Inferior parietal cortex (tissue), 1 donor: ENCODE data around the gene CHD3.

Experiments used
- DNase-seq: peaks from one replicate; pipeline ENCODE4 v3.0.0-alpha.2; 2016; ENCODE audit errors: extremely low spot score

The CHD3 gene

DNA sequence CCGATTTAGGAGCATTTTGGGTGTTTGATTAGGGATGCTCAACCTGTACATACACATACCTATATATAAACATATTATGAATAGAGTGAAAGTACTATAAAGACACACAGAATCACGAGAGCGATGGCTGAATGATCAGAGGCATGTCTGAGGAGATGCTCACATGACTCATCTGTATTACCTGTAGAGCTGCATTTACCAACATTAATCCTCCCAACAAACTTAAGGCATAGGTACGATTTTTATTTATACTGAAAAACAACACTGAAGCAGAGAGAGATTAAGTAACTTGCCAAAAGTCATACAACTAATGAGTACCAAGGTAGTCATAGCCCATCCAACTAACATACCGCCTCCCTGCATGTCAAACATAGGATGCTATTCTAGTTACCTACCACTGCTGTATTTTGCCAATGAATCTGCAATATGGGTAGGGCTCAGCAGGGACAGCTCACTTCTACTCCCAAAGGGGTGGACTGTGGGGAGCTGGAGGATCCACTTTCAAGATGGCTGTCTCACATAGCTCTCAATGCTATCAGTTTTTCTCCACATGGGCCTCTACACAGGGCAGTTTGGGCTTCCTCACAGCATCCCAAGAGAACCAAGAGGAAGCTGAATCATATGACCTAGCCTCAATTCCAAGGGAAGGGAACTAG, 23.5 kb upstream of the CHD3 start:
- DNase-seq: no peak

DNA sequence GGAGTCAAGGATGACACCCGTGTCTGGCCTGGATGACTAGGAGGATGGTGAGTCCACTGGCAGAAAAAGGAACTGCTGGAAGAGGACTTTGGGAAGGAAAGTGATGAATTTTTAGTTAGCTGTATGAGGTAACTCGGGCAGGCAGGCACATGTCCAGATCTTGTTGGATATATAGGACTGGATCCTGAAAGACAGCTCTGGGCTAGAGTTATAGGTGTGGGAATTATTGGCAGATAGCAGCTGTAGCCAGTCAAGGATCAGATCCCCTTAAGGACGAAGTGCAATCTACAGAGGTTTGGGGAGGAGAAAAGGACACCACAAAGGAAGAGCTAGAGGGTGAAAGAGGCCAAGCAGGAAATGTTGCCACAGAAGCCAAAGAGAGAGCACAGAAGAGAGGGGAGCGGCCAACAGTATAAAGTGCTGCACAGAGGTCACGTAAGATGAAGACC, 20.7 kb upstream of the CHD3 start:
- no peak for DNase-seq

DNA sequence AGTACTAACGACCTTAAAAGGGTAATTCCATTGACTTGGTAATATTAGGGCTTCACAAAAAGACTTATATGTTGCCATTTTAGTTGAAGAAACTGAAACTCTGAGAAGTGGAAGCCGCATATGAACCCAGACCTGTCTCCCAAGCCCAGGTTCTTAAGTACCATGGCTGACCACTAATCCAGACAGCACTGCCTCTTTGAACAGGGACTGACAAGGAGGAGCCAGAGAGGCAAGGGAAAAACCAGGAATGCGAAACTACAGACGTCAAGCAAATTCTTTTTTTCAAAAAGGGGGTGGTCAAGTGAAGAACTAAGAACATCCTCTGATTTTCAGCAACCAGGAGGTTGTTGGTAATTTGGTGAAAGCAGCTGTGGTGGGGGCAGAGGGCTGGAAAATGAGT, 15.5 kb upstream of the CHD3 start:
- DNase-seq: no peak

DNA sequence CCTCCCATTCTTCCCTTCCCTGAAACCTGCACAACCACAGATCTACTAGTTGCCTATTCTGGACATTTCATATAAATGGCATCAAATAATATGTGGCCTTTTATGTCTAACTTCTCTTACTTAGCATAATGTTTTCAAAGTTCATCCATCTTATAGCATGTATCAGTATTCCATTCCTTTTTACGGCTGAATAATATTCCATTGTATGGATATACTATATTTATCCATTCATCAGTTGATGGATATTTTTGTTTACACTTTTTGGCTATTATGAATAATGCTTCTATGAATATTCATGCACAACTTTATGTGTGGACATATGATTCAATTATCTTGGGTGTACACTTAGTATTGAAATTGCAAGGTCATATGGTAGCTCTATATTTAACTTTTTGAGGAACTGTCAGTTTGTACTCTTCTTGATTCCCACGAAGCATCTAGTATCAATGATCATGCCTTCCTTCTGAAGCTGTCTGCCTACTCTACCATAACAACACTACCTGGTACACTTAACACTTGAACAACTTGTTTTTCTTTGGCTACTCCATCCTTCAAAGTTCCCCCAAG, 12.7 kb upstream of the CHD3 start:
- no peak for DNase-seq

DNA sequence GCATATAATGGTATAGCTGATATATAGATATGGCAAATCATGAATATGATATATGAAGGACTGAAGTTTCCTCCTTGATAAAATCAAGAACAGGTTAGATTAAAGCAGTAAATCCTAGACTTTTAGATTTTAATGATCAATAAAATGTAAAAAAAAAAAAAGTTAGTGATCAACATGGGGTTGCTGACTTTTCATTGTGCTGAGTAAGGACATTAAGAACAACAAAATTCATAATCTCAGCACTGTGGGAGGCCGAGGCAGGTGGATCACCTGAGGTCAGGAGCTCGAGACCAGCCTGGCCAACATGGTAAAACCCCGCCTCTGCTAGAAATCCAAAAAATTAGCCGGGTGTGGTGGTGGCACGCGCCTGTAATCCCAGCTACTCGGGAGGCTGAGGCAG, 10.4 kb upstream of the CHD3 start:
- DNase-seq: no peak

DNA sequence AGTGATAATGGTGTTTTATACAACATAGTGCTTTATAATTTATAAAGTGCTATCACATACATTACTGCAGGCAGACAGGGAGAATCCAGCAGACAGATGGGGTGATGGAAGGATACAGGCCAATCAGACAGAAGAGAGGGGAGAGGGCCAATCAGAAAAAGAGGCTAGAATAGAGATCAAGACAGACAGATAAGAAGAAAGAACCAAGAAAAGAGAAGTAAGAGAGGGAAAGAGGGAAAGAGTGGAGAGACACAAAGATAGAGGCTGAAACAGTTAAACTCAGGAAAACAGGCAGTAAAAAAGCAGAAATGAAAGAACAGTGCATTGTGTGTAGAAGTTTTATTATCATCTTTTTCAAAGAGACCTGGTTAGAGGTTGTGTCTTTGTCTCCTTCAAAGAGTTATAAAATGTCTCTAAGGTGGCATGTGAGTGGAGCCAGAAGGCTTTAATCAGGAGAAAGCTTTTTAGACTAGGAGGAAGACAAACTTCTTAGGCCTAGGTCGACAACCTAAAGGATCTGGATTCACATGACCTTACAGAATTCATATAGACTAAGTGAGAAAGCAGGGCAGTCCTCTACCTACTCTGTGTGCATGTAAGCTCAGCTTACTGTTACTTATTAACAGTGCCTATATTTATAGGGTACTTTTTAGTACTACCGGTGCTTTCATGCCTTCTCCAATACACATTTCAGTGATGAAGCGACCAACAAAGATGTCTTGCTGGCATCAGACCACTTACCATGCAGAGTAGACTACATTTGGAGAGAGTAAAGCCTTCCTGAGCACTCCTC, 8.3 kb upstream of the CHD3 start:
- DNase-seq: no peak

DNA sequence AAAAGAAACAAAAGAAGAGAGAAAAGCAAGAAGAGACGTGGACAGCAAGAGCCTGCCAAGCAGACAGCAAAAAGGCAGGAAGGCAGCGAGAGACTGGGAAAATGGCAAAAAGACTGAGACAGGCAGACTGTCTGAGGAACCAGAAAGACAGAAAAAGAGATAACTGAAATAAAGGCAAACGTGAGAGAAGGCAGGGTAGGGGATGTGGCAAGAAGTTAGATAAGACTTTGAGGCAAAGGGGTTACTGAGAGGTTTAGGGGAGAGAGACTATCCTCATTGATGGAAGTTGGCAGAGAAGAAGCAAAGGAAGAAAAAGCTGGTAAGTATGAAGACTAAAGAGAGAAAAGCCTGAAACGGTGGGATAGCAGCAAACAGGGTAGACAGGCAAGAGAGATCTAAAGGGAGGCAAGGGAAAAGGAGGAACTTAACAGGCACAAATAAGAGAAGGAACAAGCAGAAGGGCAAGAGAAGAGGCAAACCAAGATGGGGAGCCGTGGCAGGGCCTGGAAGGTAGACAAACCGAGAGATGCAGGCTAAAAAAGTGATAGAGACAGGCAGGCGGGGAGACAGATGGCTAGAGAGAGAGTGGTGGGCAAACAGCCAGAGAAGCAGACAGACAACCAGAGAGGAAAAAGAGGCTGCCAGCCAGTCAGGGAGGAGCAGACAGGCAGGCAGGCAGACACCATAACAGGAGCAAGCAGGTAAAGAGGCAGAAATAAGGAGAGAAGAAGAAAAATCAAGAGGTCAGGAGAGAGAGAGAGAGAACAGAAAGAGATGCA, 7.1 kb upstream of the CHD3 start:
- DNase-seq: peak; percentile 15

DNA sequence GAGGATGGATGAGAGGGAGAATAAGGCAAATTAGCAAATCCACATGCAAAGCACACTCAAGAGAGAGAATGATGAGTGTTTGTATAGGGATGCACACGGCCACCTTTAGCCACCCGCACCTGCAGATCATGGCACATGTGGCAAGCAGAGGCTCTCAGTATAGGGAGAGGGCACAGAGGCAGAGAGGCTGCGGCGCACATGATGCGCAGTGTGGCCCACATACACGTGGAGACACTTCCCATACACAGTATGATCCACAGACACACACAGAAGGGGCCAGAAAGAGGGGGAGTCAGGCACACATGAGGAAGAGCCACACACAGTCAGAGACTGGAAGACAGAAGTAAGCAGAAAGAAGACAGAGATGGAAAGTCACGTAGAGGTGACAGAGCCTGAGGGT, 6.5 kb upstream of the CHD3 start:
- DNase-seq: peak; percentile 4

DNA sequence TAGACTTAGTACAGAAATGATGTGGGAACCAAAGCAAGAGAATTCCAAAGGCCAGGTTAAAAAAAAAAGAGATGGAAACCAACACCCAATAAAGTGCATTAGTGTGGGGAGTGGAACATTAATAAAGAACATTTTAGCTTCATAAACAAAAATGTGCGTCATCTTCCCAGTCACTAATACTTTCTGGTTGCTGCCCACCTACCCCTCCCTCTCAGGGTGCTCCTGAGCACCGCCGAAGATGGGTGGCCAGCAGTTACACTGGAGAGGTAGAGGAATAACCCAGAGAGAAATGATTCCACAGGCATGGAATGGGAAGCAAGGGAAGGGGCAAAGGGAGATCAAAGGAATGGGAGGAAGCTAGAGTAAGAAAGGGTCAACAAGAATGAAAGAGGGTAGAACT, 6.0 kb upstream of the CHD3 start:
- no peak for DNase-seq

DNA sequence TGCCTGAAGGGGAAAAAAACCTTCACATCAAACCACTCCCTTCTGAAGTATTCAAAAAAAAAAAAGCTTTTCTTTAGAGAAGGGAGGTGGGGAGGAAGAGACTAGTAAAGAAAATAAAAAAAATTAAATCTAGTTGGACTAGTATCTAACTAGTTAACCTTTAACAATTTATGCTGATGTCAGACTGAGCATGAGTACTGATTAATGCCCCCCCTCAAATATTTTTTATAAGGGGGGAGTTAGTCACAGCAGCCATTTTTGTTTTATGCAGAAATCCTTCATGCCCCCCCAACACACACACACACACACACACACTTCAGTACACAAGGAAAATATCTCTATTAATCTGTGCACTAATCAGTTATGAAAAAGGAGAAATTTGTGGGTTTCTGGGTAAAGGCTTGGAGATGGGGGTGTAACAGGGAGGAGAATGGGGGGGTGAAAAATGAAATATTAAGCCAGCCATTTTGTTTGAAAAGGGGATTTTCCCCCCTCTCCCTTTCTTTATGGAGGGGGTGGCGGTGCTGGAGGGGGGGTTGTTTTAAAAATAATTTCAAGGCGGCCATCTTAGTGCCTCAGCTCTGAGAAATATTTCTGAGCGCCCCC, 4.7 kb upstream of the CHD3 start:
- no peak for DNase-seq

DNA sequence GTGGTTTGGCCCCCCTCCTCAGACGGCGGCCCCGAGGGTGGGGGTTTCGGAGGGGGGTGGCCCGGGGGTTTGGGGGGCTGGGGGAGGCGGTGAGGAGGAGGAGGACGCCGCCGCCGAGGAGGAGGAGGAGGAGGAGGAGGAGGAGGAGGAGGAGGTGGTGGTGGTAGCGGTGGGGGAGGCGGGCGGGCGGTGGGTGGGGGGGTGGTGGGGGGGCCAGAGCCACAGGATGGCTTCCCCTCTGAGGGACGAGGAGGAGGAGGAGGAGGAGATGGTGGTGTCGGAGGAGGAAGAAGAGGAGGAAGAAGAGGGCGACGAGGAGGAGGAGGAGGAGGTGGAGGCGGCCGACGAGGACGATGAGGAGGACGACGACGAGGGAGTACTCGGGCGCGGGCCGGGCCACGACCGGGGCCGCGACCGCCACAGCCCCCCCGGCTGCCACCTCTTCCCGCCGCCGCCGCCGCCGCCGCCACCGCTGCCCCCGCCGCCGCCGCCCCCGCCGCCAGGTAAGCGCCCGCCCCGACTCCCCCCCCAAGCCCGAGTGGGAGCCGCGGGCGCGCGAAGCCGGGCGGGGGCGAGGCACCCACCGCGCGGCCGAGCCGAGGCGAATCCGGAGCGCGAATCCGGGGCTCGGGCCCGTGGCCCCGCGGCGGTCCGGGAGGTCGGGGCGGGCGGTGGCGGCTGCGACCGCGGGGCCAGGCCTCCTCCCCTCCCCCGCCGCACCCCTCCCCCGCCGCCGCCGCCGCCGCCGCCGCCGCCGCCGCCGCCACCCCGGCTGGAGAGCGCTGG, 3.8 kb upstream of the CHD3 start:
- no peak for DNase-seq

DNA sequence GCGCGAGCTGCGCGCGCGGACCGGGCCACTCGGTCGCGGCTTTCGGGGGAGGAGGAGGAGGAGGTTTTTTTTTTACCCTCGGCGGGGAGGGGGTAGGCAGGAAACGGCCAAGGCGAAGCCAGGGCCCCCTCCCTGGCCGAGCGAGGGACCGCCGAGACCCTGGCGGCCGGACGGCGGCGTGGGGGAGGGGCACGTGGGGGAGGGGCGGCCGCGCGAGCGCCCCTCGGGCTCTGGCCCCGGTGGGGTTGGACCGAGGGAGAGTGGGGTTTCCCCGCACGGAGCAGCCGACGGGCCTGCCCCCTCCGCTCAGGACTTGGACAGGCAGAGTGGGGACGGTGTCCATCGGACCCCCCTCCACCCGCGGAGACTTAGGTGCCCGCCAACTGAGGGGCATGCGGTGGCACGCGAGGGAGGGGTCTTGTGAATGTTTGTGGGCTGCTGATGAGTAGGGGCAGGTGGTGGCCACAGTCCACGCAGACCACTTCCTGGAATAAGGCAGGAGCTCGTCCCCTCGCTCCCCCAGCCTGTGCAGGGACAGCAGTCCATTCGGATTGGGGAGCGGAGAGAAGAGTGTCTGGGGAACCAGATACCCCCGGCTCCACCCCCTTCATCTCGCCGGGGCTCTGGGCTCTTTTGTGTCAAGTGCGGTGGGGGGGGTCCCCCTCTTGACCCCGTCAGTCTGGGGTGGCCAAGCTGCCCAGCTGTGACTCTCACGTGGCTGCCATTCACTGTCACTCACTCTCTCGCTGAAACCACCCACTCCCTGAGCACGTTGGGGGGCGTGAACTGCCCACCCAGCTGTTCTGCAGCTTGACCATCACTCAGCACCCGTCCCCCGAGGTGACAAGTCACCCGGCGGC, 3.0 kb upstream of the CHD3 start:
- peak; percentile 6 for DNase-seq

DNA sequence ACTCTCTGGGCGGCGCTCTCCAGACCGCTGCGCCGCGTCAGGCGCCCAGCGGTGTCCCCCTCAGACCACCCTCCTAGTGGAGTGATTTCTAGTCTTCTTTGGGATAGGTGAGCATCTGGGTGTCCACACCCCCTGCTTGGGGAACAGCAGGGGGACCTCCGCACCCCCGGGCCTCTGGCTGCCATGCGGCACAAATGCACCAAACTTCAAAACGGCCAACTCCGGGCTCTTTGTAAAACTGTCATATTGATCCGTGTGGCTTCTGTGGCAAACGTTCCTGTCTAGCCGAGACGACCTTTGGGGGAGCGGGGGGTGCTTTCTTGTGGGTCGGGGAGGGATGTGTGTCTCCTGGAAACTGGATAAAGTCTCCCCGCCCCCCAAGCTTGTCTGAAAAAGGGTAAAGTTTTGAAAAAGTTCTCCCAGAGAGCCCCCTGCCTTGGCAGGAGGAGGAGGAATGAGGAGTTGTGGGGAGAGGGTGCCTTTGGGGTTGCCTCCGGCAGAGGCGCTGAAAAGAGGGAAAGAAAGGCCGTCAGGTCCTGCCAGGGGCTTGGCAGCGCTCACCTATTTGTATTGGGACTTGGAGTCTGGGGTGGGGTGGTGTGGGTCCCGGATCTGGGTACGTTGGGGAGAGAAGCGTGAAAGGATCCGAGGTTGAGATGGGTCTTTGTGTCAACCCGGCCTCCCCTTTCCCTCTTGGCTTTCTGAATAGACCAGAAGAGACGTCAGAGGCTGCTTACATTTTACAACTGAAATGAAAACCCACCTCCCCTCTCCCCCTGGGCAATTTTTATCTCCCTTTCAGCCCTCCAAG, 2.2 kb upstream of the CHD3 start:
- DNase-seq: peak; percentile 4

DNA sequence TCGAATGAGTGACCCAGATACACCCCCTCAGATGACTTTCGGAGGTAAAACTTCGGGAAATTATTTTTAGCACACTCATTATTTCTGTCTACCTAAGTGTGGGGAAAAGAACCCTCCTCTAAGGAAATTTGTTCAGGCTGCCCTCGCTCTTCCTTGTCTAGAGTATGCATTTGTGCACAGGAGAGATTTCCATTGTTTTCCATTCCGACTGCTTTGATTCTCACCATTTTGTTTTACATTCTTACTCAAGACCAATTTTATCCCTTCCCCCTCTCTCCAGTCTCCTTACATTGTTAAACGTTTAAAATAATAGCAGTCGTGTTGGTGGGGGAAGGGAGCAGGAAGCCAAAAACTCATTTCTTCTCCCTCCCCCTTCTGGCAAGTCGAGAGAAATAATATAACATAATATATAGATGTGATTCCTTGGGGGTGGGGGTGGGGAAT, 1.5 kb upstream of the CHD3 start:
- DNase-seq: peak; percentile 57

DNA sequence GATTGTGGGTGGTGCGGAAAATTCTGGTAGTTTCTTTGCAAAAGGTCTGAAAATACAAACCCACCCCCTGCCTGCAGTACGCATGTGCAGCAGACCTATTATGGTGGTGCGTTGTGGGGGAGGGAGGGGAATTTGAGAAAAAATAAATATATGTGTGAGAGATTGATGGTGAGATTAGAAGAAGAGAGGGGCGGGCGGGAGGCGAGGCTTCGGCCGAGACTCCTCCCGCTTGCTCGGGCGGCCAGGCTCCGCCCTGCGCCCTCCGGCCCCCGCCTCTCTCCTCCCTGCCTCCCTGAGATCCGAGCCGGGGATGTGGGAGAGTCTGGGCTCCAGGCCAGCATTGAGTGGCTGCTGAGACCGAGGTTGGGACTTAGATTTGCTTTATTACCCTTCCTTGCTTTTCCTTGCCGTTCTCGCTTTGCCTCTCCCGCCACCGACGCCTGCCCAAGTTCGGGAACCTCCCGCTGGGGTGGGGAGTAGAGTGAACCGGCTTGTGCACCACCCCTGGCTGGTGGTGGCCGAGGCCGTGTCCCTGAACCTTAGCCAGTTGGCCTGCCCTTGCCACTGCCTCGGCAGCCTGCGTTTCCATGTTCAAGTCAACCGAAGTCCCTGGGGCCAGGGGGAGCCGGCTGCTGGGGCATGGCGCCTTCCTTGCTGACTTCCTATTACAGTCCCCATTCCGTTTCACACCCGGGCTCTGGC, 956 bp upstream of the CHD3 start:
- peak; percentile 84 for DNase-seq

DNA sequence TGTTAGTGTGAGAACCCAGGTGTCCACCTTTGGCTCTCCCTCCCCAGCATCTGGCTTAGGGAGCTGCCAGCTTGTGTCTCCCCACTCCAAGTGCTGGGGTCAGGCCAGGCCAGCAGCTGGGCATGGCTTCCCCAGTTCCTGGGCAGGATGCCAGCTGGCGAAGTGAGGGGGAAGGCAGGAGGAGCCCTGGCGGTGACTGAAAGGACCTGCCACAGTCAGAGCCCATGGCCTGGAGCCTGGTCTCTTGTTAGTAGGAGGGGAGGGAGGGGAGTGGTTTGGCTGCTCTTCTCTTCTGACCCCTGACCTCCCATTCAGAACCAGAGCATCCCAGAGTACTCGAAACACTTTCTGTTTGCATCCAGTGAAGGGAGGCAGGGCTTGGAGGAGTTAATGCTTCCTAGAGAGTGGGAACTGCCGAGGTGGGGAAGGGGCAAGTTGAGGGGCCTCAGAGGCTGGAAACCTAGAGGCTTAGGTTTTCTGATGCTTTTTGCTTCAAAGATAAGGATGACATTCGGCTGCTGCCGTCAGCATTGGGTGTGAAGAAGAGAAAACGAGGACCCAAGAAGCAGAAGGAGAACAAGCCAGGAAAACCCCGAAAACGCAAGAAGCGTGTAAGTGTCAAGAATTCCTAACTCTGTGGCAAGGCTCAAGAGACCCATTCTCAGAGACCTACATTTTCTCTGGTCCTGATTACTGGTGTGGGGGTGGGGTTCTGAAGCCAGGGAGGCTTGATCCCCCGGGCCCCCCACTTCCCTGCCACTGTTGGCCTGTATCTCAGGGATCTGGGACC, 772 bp downstream of the CHD3 start:
- DNase-seq: peak; percentile 91

DNA sequence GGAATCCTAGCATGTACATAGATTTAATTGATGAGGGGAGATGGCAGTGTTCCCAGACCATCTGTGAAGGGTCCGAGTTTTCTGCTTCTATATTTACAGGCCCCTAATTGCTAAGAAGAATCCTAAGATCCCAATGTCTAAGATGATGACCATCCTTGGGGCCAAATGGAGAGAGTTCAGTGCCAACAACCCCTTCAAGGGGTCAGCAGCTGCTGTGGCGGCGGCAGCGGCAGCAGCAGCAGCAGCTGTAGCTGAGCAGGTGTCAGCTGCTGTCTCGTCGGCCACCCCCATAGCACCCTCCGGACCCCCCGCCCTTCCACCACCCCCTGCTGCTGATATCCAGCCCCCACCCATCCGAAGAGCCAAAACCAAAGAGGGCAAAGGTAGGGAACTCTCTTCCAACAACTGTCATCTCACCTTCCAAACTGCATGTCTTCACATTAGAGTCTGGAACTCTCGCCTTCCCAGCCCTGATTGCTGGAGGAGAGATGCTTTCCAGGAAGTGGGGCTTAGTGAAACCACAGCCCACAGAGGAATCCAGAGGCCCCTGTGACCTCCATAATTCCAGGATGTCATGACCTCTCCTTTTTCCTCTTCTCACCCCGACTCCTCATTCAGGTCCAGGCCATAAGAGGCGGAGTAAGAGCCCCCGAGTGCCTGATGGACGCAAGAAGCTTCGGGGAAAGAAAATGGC, 4.7 kb downstream of the CHD3 start:
- no peak for DNase-seq
